ENCODE measurements around the gene RMI2. TPM values are rescaled to one million over a fixed set of nuclear protein-coding genes. Genes with fewer than 3 reads are reported as not detected.

The RMI2 gene
- total and polyA plus RNA-seq, 4 donors: 0.28 to 8.5 (median 0.83) TPM

DNA sequence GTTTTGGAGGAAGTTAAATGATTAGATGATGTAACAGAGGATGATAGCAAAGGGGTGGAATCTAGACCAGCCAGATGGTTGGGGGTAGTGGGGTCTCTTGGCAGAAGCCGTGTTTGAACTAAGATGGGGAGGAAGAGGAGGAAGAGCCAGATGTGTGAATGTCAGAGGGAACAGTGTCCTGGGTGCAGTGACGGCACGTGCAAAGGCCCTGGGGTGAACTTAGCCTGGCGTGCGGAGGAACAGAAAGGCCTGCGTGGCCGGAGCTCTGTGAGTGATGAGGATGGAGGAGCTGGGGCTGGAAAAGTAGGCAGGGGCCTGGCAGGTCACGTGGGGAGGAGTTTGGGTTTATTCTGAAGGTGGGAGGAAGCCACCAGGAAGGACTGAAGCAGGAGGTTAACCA lies 26.4 kb upstream of the RMI2 start:
- DNase-seq (ENCODE audit: low spot score): no peak
- 95% methylated on average over 8 of the region's 8 CpGs for WGBS

DNA sequence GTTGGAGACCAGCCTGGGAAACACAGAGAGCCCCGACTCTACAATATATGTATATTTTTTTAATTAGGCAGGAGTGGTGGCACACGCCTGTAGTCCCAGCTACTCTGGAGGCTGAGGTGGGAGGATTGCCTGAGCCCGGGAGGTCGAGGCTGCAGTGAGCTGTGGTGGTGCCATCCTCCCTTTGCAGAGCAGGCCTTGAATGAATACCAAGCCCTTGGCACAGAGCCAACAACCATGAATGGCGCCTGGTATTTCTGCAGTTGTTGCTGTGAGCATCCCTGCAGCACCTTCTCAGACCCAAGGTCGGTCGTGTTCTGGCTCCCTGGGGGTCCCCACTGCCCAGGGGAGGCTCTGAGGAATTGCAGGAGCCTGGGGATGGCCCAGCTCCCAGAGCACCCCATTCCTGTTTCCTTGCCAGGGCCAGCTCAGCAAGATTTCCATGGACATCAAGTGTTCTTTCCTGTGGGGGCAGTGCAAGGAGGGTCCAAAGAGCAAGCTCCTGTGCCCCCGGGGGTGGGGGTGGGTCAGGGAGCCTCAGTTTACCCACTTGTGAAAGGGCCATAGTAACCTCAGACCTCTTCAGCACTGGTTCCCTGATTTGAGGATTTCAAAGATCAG lies 25.6 kb upstream of the RMI2 start:
- H3K4me1 ChIP-seq (ENCODE audit: control insufficient read depth in 4 of 4, insufficient read depth in 4 of 4, low read length in 3 of 4): no peaks in the 10 kb centered on the region
- no peak for TF ChIP-seq FOXA1 (IDR thresholded peaks at IDR 0.05)
- no peak for TF ChIP-seq EGR1 (IDR thresholded peaks at IDR 0.05; ENCODE audit: low read depth in 2 of 2)
- TF ChIP-seq SP1 (IDR thresholded peaks at IDR 0.05): no peak
- WGBS: 60% methylated on average over 8 of the region's 8 CpGs
- no peak overlapping the region for H3K9ac ChIP-seq (ENCODE audit: low read depth in 1 of 2, low read length in 2 of 2)
- H3K9me3 ChIP-seq (ENCODE audit: control insufficient read depth in 4 of 4, low read length in 3 of 4): no peaks in the 10 kb centered on the region
- H3K27ac ChIP-seq (ENCODE audit: low read depth in 1 of 2, low read length in 2 of 2): no peak overlapping the region
- DNase-seq (ENCODE audit: low spot score): no peak
- H3K36me3 ChIP-seq (ENCODE audit: control insufficient read depth in 4 of 4, insufficient read depth in 3 of 4, low read depth in 1 of 4, low read length in 3 of 4): no peaks in the 10 kb centered on the region
- H3K27me3 ChIP-seq (ENCODE audit: control insufficient read depth in 4 of 4, insufficient read depth in 4 of 4, low read length in 3 of 4): no peaks in the 10 kb centered on the region
- no peak overlapping the region for H3K4me3 ChIP-seq (ENCODE audit: low read depth in 1 of 3, low read length in 3 of 3)

More for the DNA sequence above, 26.4 kb upstream of the RMI2 start:
- no peaks in the 10 kb centered on the region for H3K36me3 ChIP-seq (ENCODE audit: control insufficient read depth in 4 of 4, insufficient read depth in 3 of 4, low read depth in 1 of 4, low read length in 3 of 4)
- no peaks in the 10 kb centered on the region for H3K9me3 ChIP-seq (ENCODE audit: control insufficient read depth in 4 of 4, low read length in 3 of 4)
- no peak overlapping the region for H3K4me3 ChIP-seq (ENCODE audit: low read depth in 1 of 3, low read length in 3 of 3)
- H3K9ac ChIP-seq (ENCODE audit: low read depth in 1 of 2, low read length in 2 of 2): no peak overlapping the region
- no peaks in the 10 kb centered on the region for H3K27me3 ChIP-seq (ENCODE audit: control insufficient read depth in 4 of 4, insufficient read depth in 4 of 4, low read length in 3 of 4)
- TF ChIP-seq RXRA (IDR thresholded peaks at IDR 0.05): no peak
- TF ChIP-seq, protein P1, sequence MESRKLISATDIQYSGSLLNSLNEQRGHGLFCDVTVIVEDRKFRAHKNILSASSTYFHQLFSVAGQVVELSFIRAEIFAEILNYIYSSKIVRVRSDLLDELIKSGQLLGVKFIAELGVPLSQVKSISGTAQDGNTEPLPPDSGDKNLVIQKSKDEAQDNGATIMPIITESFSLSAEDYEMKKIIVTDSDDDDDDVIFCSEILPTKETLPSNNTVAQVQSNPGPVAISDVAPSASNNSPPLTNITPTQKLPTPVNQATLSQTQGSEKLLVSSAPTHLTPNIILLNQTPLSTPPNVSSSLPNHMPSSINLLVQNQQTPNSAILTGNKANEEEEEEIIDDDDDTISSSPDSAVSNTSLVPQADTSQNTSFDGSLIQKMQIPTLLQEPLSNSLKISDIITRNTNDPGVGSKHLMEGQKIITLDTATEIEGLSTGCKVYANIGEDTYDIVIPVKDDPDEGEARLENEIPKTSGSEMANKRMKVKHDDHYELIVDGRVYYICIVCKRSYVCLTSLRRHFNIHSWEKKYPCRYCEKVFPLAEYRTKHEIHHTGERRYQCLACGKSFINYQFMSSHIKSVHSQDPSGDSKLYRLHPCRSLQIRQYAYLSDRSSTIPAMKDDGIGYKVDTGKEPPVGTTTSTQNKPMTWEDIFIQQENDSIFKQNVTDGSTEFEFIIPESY (IDR thresholded peaks at IDR 0.05): no peak
- no peak for TF ChIP-seq NR2F2 (IDR thresholded peaks at IDR 0.05)
- TF ChIP-seq TAF1 (conservative IDR thresholded peaks at IDR 0.05): no peak
- no peak for TF ChIP-seq FOXA2 (IDR thresholded peaks at IDR 0.05)
- TF ChIP-seq FOXA1 (IDR thresholded peaks at IDR 0.05): no peak
- TF ChIP-seq EGR1 (IDR thresholded peaks at IDR 0.05; ENCODE audit: low read depth in 2 of 2): no peak
- no peak for TF ChIP-seq HNF4A (conservative IDR thresholded peaks at IDR 0.05)
- TF ChIP-seq GABPA (IDR thresholded peaks at IDR 0.05 in 1 of 2, conservative IDR thresholded peaks at IDR 0.05 in 1 of 2): no peak
- TF ChIP-seq SP1 (IDR thresholded peaks at IDR 0.05): no peak
- no peak for TF ChIP-seq ATF3 (IDR thresholded peaks at IDR 0.05)
- H3K27ac ChIP-seq (ENCODE audit: low read depth in 1 of 2, low read length in 2 of 2): no peak overlapping the region
- H3K4me1 ChIP-seq (ENCODE audit: control insufficient read depth in 4 of 4, insufficient read depth in 4 of 4, low read length in 3 of 4): no peaks in the 10 kb centered on the region

GRCh38 chr16:11320170-11320569 lies 25.1 kb upstream of the RMI2 start:
- H3K9ac ChIP-seq (ENCODE audit: low read depth in 1 of 2, low read length in 2 of 2): no peak overlapping the region
- H3K27ac ChIP-seq (ENCODE audit: low read depth in 1 of 2, low read length in 2 of 2): no peak overlapping the region
- H3K9me3 ChIP-seq (ENCODE audit: control insufficient read depth in 4 of 4, low read length in 3 of 4): no peaks in the 10 kb centered on the region
- no peak for DNase-seq (ENCODE audit: low spot score)
- TF ChIP-seq HNF4G (IDR thresholded peaks at IDR 0.05) (no peak), SP1 (IDR thresholded peaks at IDR 0.05) (no peak), JUND (IDR thresholded peaks at IDR 0.05) (no peak), GABPA (IDR thresholded peaks at IDR 0.05 in 1 of 2, conservative IDR thresholded peaks at IDR 0.05 in 1 of 2) (no peak), REST (IDR thresholded peaks at IDR 0.05) (no peak), RAD21 (IDR thresholded peaks at IDR 0.05) (no peak), EGR1 (IDR thresholded peaks at IDR 0.05; ENCODE audit: low read depth in 2 of 2) (no peak), YY1 (IDR thresholded peaks at IDR 0.05) (no peak), FOXA2 (IDR thresholded peaks at IDR 0.05) (no peak), RXRA (IDR thresholded peaks at IDR 0.05) (no peak), NR2F2 (IDR thresholded peaks at IDR 0.05) (no peak), HNF4A (conservative IDR thresholded peaks at IDR 0.05) (no peak), ATF3 (IDR thresholded peaks at IDR 0.05) (no peak), MAX (IDR thresholded peaks at IDR 0.05) (no peak), TAF1 (conservative IDR thresholded peaks at IDR 0.05) (no peak)
- TF ChIP-seq, protein P2, sequence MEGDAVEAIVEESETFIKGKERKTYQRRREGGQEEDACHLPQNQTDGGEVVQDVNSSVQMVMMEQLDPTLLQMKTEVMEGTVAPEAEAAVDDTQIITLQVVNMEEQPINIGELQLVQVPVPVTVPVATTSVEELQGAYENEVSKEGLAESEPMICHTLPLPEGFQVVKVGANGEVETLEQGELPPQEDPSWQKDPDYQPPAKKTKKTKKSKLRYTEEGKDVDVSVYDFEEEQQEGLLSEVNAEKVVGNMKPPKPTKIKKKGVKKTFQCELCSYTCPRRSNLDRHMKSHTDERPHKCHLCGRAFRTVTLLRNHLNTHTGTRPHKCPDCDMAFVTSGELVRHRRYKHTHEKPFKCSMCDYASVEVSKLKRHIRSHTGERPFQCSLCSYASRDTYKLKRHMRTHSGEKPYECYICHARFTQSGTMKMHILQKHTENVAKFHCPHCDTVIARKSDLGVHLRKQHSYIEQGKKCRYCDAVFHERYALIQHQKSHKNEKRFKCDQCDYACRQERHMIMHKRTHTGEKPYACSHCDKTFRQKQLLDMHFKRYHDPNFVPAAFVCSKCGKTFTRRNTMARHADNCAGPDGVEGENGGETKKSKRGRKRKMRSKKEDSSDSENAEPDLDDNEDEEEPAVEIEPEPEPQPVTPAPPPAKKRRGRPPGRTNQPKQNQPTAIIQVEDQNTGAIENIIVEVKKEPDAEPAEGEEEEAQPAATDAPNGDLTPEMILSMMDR (IDR thresholded peaks at IDR 0.05; ENCODE audit: low read depth, low read length, missing input control): no peak
- no peak overlapping the region for H3K4me3 ChIP-seq (ENCODE audit: low read depth in 1 of 3, low read length in 3 of 3)
- no peaks in the 10 kb centered on the region for H3K4me1 ChIP-seq (ENCODE audit: control insufficient read depth in 4 of 4, insufficient read depth in 4 of 4, low read length in 3 of 4)
- 81% methylated on average over 10 of the region's 10 CpGs for WGBS
- H3K36me3 ChIP-seq (ENCODE audit: control insufficient read depth in 4 of 4, insufficient read depth in 3 of 4, low read depth in 1 of 4, low read length in 3 of 4): no peaks in the 10 kb centered on the region
- H3K27me3 ChIP-seq (ENCODE audit: control insufficient read depth in 4 of 4, insufficient read depth in 4 of 4, low read length in 3 of 4): no peaks in the 10 kb centered on the region

Measured in liver (tissue), 9 donors.